ENCODE measurements around the gene SOX6. TPM values are rescaled to one million over a fixed set of nuclear protein-coding genes. Genes with fewer than 3 reads are reported as not detected.
"Not testable (repeated sequence)": the region's sequence is repeated elsewhere in the genome, so short reads cannot be mapped to it uniquely, and the experiment has no call there.

SOX6 gene
- total and polyA plus RNA-seq, 2 donors (not counting 1 experiment from before 2014, with no cell fraction given): 3.0 to 5.1 TPM

- no peaks in the 10 kb centered on the region for H3K79me2 ChIP-seq (ENCODE audit: control insufficient read depth, insufficient read depth, low read length)
- peak in 1 of 2 donors; percentile 2 for DNase-seq (ENCODE audit: low read depth in 2 of 2)
- H3K4me3 ChIP-seq (replicated peaks in 1 of 4; ENCODE audit: control extremely low read depth in 1 of 4, insufficient read depth in 1 of 4, low read depth in 3 of 4, low read length in 4 of 4): no peak overlapping the region
- no peak overlapping the region for H2AFZ ChIP-seq (ENCODE audit: low read length)
- H3K4me1 ChIP-seq (ENCODE audit: control insufficient read depth, extremely low read depth, insufficient read depth, low read length): no peaks in the 10 kb centered on the region
- H3K4me2 ChIP-seq (ENCODE audit: extremely low read depth, insufficient read depth, low read length): no peak overlapping the region
- no peaks in the 10 kb centered on the region for H4K20me1 ChIP-seq (ENCODE audit: control insufficient read depth, extremely low read depth, insufficient read depth, low read length)
- H3K27ac ChIP-seq (ENCODE audit: insufficient read depth, low read length): no peak overlapping the region
- TF ChIP-seq EZH2 (IDR thresholded peaks at IDR 0.05; ENCODE audit: low read length, missing control alignments) (no peak), CTCF (conservative IDR thresholded peaks at IDR 0.05 in 1 of 2, IDR thresholded peaks at IDR 0.05 in 1 of 2; ENCODE audit: low read depth in 1 of 2, low read length in 2 of 2) (no peak)
- H3K9me3 ChIP-seq (ENCODE audit: control insufficient read depth, insufficient read depth, low read depth, low read length): no peaks in the 10 kb centered on the region
- H3K9ac ChIP-seq (ENCODE audit: insufficient read depth, low read length): no peak overlapping the region
- H3K36me3 ChIP-seq (ENCODE audit: control insufficient read depth, insufficient read depth, low read length): no peaks in the 10 kb centered on the region
- no peaks in the 10 kb centered on the region for H3K27me3 ChIP-seq (ENCODE audit: control insufficient read depth, insufficient read depth, low read length)
Observed at GRCh38 chr11:16392616-16393015, 36.3 kb upstream of the SOX6 start.

GRCh38 chr11:16390826-16391225 lies 34.5 kb upstream of the SOX6 start:
- not testable (repeated sequence) for H3K4me3 ChIP-seq (replicated peaks in 1 of 4; ENCODE audit: control extremely low read depth in 1 of 4, insufficient read depth in 1 of 4, low read depth in 3 of 4, low read length in 4 of 4); H2AFZ ChIP-seq (ENCODE audit: low read length); H3K9ac ChIP-seq (ENCODE audit: insufficient read depth, low read length); H3K27ac ChIP-seq (ENCODE audit: insufficient read depth, low read length); H3K9me3 ChIP-seq (ENCODE audit: control insufficient read depth, insufficient read depth, low read depth, low read length); H3K4me2 ChIP-seq (ENCODE audit: extremely low read depth, insufficient read depth, low read length); DNase-seq (ENCODE audit: low read depth in 2 of 2); H3K27me3 ChIP-seq (ENCODE audit: control insufficient read depth, insufficient read depth, low read length); H3K36me3 ChIP-seq (ENCODE audit: control insufficient read depth, insufficient read depth, low read length); H3K79me2 ChIP-seq (ENCODE audit: control insufficient read depth, insufficient read depth, low read length); H3K4me1 ChIP-seq (ENCODE audit: control insufficient read depth, extremely low read depth, insufficient read depth, low read length); H4K20me1 ChIP-seq (ENCODE audit: control insufficient read depth, extremely low read depth, insufficient read depth, low read length)

- Histone ChIP-seq H3K27ac (ENCODE audit: insufficient read depth, low read length) (no peak overlapping the region), H3K27me3 (ENCODE audit: control insufficient read depth, insufficient read depth, low read length) (no peaks in the 10 kb centered on the region), H3K79me2 (ENCODE audit: control insufficient read depth, insufficient read depth, low read length) (no peaks in the 10 kb centered on the region), H3K4me2 (ENCODE audit: extremely low read depth, insufficient read depth, low read length) (no peak overlapping the region), H3K36me3 (ENCODE audit: control insufficient read depth, insufficient read depth, low read length) (no peaks in the 10 kb centered on the region), H3K4me3 (replicated peaks in 1 of 4; ENCODE audit: control extremely low read depth in 1 of 4, insufficient read depth in 1 of 4, low read depth in 3 of 4, low read length in 4 of 4) (no peak overlapping the region), H3K9ac (ENCODE audit: insufficient read depth, low read length) (no peak overlapping the region), H2AFZ (ENCODE audit: low read length) (no peak overlapping the region), H4K20me1 (ENCODE audit: control insufficient read depth, extremely low read depth, insufficient read depth, low read length) (no peaks in the 10 kb centered on the region), H3K9me3 (ENCODE audit: control insufficient read depth, insufficient read depth, low read depth, low read length) (no peaks in the 10 kb centered on the region), H3K4me1 (ENCODE audit: control insufficient read depth, extremely low read depth, insufficient read depth, low read length) (peaks cover 17% of the 10 kb centered on the region)
- no peak for DNase-seq (ENCODE audit: low read depth in 2 of 2)
- TF ChIP-seq EZH2 (IDR thresholded peaks at IDR 0.05; ENCODE audit: low read length, missing control alignments): no peak
- TF ChIP-seq CTCF (conservative IDR thresholded peaks at IDR 0.05 in 1 of 2, IDR thresholded peaks at IDR 0.05 in 1 of 2; ENCODE audit: low read depth in 1 of 2, low read length in 2 of 2): no peak
Observed at GRCh38 chr11:16385099-16385498, 28.8 kb upstream of the SOX6 start.

Measured in fibroblast of lung (primary cell).